ENCODE data around the gene ARMH2. TPM values are rescaled to one million over a fixed set of nuclear protein-coding genes. Genes with fewer than 3 reads are reported as not detected.

The ARMH2 gene
- total RNA-seq, 4 donors from 2014 or later = not detected

DNA sequence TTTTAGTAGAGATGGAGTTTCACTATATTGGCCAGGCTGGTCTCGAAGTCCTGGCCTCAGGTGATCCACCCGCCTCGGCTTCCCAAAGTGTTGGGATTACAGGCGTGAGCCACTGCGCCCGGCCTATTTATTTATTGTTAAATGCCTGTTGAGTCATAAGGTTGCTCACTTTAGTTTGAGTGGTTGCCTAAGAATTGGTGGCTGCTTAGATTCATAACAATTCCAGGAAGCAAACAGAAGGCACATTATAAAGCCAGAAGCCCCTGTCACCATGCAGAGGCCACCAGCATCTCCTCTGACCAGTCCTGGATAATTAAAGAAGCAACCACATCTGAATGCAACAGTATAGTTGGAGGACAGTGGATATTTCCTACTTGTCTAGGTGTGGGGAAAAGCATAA is 24.0 kb upstream of the ARMH2 start:
- H3K4me1 ChIP-seq = peaks cover 0 to 18% (median 10%) of the 10 kb centered on the region in 3 donors
- DNase-seq = no peak
- TF ChIP-seq, protein P1, sequence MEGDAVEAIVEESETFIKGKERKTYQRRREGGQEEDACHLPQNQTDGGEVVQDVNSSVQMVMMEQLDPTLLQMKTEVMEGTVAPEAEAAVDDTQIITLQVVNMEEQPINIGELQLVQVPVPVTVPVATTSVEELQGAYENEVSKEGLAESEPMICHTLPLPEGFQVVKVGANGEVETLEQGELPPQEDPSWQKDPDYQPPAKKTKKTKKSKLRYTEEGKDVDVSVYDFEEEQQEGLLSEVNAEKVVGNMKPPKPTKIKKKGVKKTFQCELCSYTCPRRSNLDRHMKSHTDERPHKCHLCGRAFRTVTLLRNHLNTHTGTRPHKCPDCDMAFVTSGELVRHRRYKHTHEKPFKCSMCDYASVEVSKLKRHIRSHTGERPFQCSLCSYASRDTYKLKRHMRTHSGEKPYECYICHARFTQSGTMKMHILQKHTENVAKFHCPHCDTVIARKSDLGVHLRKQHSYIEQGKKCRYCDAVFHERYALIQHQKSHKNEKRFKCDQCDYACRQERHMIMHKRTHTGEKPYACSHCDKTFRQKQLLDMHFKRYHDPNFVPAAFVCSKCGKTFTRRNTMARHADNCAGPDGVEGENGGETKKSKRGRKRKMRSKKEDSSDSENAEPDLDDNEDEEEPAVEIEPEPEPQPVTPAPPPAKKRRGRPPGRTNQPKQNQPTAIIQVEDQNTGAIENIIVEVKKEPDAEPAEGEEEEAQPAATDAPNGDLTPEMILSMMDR (IDR thresholded peaks at IDR 0.05) = no peak
- no peak for TF ChIP-seq POLR2A (IDR thresholded peaks at IDR 0.05)
- H3K27me3 ChIP-seq = no peaks in the 10 kb centered on the region
- H3K27ac ChIP-seq = no peak overlapping the region
- H3K4me3 ChIP-seq = no peak overlapping the region
- 43% methylated on average over 4 to 6 of the region's 6 CpGs for whole genome bisulfite sequencing, 2 donors
- H3K9me3 ChIP-seq = no peaks in the 10 kb centered on the region
- intact Hi-C loops (cut with DNase I) = no loop called here
- peaks cover 0 to 10% (median 0%) of the 10 kb centered on the region in 3 donors for H3K36me3 ChIP-seq

DNA sequence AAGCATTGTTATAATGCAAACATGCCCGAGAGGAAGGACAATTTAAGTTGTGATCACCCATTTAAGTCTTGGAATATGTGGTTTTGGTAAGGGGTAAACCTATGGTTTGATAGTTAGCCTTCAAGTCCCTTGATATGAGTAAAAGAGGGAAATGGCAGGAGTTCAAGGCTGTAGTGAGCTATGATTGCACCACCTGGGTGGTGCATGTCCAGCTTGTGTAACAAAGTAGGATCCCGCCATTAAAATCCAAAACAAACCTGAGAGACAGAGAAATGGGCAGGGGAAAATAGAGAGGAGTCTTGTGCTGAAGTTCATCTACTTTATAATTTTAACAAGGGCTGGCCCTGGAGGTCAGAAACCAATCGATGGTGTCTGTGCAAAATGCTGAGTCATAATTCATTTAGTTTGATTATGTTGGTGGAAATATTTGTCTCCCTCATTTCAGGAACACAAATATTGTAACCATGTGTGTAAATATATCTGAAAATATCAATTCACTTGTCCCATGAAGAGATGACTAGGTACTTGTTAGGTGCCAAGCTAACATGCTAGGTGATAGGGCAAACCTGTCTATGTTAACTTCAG is 23.2 kb upstream of the ARMH2 start:
- Histone ChIP-seq H3K9me3 (no peaks in the 10 kb centered on the region), H3K4me3 (no peak overlapping the region), H3K4me1 (peaks cover 0 to 11% (median 3%) of the 10 kb centered on the region in 3 donors), H3K27me3 (no peaks in the 10 kb centered on the region), H3K36me3 (peaks cover 0 to 5% (median 0%) of the 10 kb centered on the region in 3 donors), H3K27ac (no peak overlapping the region)
- intact Hi-C loops (cut with DNase I) = no loop called here
- WGBS, 2 donors = 90 to 92% methylated on average over 3 of the region's 3 CpGs
- TF ChIP-seq, protein P1 (IDR thresholded peaks at IDR 0.05) = no peak
- no peak for TF ChIP-seq POLR2A (IDR thresholded peaks at IDR 0.05)
- no peak for DNase-seq

DNA sequence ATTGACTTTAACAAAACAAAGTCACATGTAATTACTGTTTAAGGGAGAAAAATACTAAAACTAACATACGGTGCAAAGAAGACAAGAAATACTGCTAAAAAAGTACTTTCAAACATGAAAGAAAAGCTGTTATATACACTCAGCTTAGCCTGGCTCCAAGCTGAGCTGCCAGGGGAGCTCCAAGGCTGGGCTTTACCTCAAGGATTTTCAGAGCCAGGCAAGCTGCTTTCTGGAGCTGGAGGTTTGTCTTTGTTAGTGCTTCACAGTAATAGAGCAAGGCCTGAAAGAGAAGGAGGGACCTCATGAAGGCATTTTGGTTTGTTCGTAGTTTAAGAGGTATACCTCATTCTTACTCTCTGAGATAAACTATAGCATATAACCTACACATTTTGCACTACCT is 19.6 kb upstream of the ARMH2 start:
- 88 to 93% methylated on average over 2 of the region's 2 CpGs for WGBS, 2 donors

DNA sequence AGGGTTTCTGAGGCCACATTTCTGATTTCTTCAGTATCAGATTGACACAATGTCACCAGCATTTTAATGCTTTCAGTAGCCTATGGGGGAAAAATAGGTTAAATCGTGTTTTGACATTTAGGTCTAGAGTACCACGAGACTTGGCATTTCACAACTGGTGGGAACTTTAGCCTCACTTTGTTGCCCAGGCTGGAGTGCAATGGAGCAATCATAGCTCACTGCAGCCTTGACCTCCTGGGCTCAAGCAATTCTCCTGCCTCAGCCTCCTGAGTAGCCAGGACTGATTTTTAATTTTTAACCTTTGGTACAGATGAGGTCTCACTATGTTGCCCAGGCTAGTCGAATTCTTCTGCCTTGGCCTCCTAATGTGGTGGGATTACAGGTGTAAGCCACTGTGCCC is 11.0 kb upstream of the ARMH2 start:
- H3K27me3 ChIP-seq = no peaks in the 10 kb centered on the region
- intact Hi-C loops (cut with DNase I) = no loop called here
- DNase-seq = no peak
- no peaks in the 10 kb centered on the region for H3K9me3 ChIP-seq
- no peaks in the 10 kb centered on the region for H3K36me3 ChIP-seq
- H3K4me3 ChIP-seq = no peak overlapping the region
- TF ChIP-seq, protein P1 (IDR thresholded peaks at IDR 0.05) = no peak
- TF ChIP-seq POLR2A (IDR thresholded peaks at IDR 0.05) = no peak
- no peak overlapping the region for H3K27ac ChIP-seq
- no peaks in the 10 kb centered on the region for H3K4me1 ChIP-seq
- 93% methylated on average over 3 of the region's 3 CpGs for WGBS, 2 donors

More for the DNA sequence above, 19.6 kb upstream of the ARMH2 start:
- Histone ChIP-seq H3K27me3 (no peaks in the 10 kb centered on the region), H3K9me3 (no peaks in the 10 kb centered on the region), H3K4me3 (no peak overlapping the region), H3K36me3 (no peaks in the 10 kb centered on the region), H3K4me1 (no peaks in the 10 kb centered on the region), H3K27ac (no peak overlapping the region)
- intact Hi-C loops (cut with DNase I) = no loop called here
- DNase-seq = no peak
- no peak for TF ChIP-seq POLR2A (IDR thresholded peaks at IDR 0.05)
- TF ChIP-seq, protein P1 (IDR thresholded peaks at IDR 0.05) = no peak

DNA sequence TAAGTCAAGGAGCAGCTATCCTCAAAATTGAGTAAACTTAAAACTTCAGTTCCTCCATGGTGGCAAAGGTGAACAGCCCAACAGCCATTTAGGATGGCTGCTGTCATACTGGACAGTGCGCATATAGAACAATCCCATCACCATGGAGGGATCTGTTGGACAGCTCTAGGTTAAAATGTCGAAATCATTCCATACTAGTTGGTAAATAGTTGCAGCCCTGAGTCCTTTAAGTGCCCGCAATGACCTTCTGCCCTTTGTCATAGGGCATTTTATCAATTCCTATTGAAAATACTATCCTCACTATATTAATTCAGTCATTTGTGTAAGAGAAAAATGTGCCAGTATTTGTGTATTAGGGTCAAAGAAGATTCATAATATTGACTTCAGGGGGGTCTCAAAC is 8.9 kb upstream of the ARMH2 start:
- H3K4me1 ChIP-seq = no peaks in the 10 kb centered on the region
- H3K36me3 ChIP-seq = no peaks in the 10 kb centered on the region
- no peak overlapping the region for H3K4me3 ChIP-seq
- no peak for DNase-seq
- H3K9me3 ChIP-seq = no peaks in the 10 kb centered on the region
- intact Hi-C loops (cut with DNase I) = no loop called here
- TF ChIP-seq, protein P1 (IDR thresholded peaks at IDR 0.05) = no peak
- TF ChIP-seq POLR2A (IDR thresholded peaks at IDR 0.05) = no peak
- 84 to 91% methylated on average over 3 of the region's 3 CpGs for WGBS, 2 donors
- no peaks in the 10 kb centered on the region for H3K27me3 ChIP-seq
- H3K27ac ChIP-seq = no peak overlapping the region

All from esophagus squamous epithelium (tissue), 5 donors.